H1 (cell line): Measurements from ENCODE around the gene OLA1. TPM values are rescaled to one million over a fixed set of nuclear protein-coding genes. Genes with fewer than 3 reads are reported as not detected.

Experiments
- CTCF ChIA-PET: fragments of 300-600 bp; sonication (Branson Sonifier 250); formaldehyde crosslinking; loops from one replicate; lab custom pipeline; 2021; ENCODE audit not compliant: partially characterized antibody; lab: Charles Lee
- POLR2A ChIA-PET: fragments of 300-600 bp; sonication (Branson Sonifier 250); formaldehyde crosslinking; loops from one replicate; lab custom pipeline; 2021; ENCODE audit warnings: inconsistent platforms; ENCODE audit not compliant: partially characterized antibody; lab: Charles Lee
- DNase-seq, 2 experiments: peaks; one replicate each; pipeline versions ENCODE4 v3.0.0 to v3.0.0-alpha.2; 2010 to 2022; ENCODE audit warnings: low spot score in 2 of 2, low read depth in 1 of 2, mixed read lengths in 1 of 2
- FAIRE-seq: peaks from 2 replicates; lab custom pipeline; 2011; peaks lifted over from hg19 to GRCh38; lab: Jason Lieb, UNC
- H2AFZ ChIP-seq: 2 replicates; pipeline ENCODE4 v1.8.1; 2012; ENCODE audit warnings: low read length, inconsistent platforms
- H2AK5ac ChIP-seq: 2 replicates; pipeline ENCODE4 v1.6.1; 2013; ENCODE audit warnings: low read depth, low read length
- H2BK120ac ChIP-seq: replicated peaks from 2 replicates; pipeline ENCODE3; 2013; ENCODE audit warnings: low read depth, low read length, inconsistent platforms
- H2BK12ac ChIP-seq: 2 replicates; pipeline ENCODE4 v1.6.1; 2013; ENCODE audit warnings: low read depth, low read length
- H2BK15ac ChIP-seq: 2 replicates; pipeline ENCODE4 v1.6.1; 2013; ENCODE audit warnings: low read length
- H2BK20ac ChIP-seq: 2 replicates; pipeline ENCODE4 v1.6.1; 2013; ENCODE audit warnings: low read length
- H2BK5ac ChIP-seq: 2 replicates; pipeline ENCODE4 v1.6.1; 2013; ENCODE audit warnings: low read depth, low read length
- H3K14ac ChIP-seq: 2 replicates; pipeline ENCODE4 v1.6.1; 2013; ENCODE audit warnings: inconsistent platforms; ENCODE audit not compliant: insufficient read length
- H3K18ac ChIP-seq: 2 replicates; pipeline ENCODE4 v1.6.1; 2013; ENCODE audit warnings: low read length; ENCODE audit errors: extremely low read depth
- H3K23ac ChIP-seq: 2 replicates; pipeline ENCODE4 v1.6.1; 2013; ENCODE audit warnings: inconsistent platforms; ENCODE audit not compliant: insufficient read length
- H3K23me2 ChIP-seq: 2 replicates; pipeline ENCODE4 v1.6.1; 2013; ENCODE audit warnings: low read depth, low read length
- H3K27ac ChIP-seq: 2 replicates; pipeline ENCODE4 v1.6.1; 2011; ENCODE audit warnings: low read depth, low read length, inconsistent platforms
- H3K27me3 ChIP-seq, 4 experiments: replicated peaks in 1 of 4; 1 replicate in 1 of 4; 2 replicates in 3 of 4; pipeline versions ENCODE4 v1.6.1 to v1.8.1; 2011 to 2013; ENCODE audit warnings: low read length in 3 of 4, mild to moderate bottlenecking in 3 of 4, inconsistent platforms in 2 of 4, mixed read lengths in 2 of 4, moderate library complexity in 1 of 4; ENCODE audit not compliant: control insufficient read depth in 3 of 4, insufficient read depth in 3 of 4; ENCODE audit errors: extremely low read depth in 1 of 4
- H3K36me3 ChIP-seq, 4 experiments: 2 replicates each; pipeline versions ENCODE4 v1.6.1 to v1.8.1; 2011 to 2013; ENCODE audit warnings: mild to moderate bottlenecking in 4 of 4, low read length in 3 of 4, moderate library complexity in 2 of 4, control low read depth in 1 of 4, inconsistent platforms in 1 of 4; ENCODE audit not compliant: insufficient read depth in 4 of 4, control insufficient read depth in 2 of 4
- H3K4ac ChIP-seq: replicated peaks from 2 replicates; pipeline ENCODE3; 2013; ENCODE audit warnings: low read length, low read depth, mixed read lengths, inconsistent platforms; ENCODE audit not compliant: insufficient read length
- H3K4me1 ChIP-seq, 4 experiments: replicated peaks in 1 of 4; 1 replicate in 1 of 4; 2 replicates in 3 of 4; pipeline versions ENCODE4 v1.6.1 to v1.8.1; 2011 to 2013; ENCODE audit warnings: low read length in 3 of 4, inconsistent platforms in 2 of 4, mixed read lengths in 1 of 4; ENCODE audit not compliant: insufficient read depth in 4 of 4, control insufficient read depth in 3 of 4
- H3K4me2 ChIP-seq, 2 experiments: 2 replicates each; pipeline versions ENCODE4 v1.6.1 to v1.8.1; 2011 to 2013; ENCODE audit warnings: low read depth in 2 of 2, low read length in 2 of 2, control low read depth in 1 of 2, inconsistent platforms in 1 of 2, mild to moderate bottlenecking in 1 of 2; ENCODE audit not compliant: insufficient read depth in 1 of 2
- H3K4me3 ChIP-seq, 4 experiments: fragments of 200-600, 300-600 bp in 1 of 4; sonication (generic), shearing (Covaris generic), sonication (Bioruptor Twin) in 1 of 4; 2 replicates each; pipeline versions ENCODE4 v1.5.1 to v1.8.1; 2011 to 2016; ENCODE audit warnings: low read length in 4 of 4, low read depth in 3 of 4, control low read depth in 2 of 4, inconsistent platforms in 2 of 4, mild to moderate bottlenecking in 2 of 4, mixed read lengths in 1 of 4, moderate library complexity in 1 of 4; ENCODE audit not compliant: insufficient read depth in 2 of 4; ENCODE audit errors: extremely low read depth in 1 of 4
- H3K56ac ChIP-seq: replicated peaks from 2 replicates; pipeline ENCODE3; 2013; ENCODE audit warnings: low read depth, mild to moderate bottlenecking, mixed read lengths, low read length, inconsistent platforms; ENCODE audit not compliant: insufficient read length
- H3K79me1 ChIP-seq: 2 replicates; pipeline ENCODE4 v1.6.1; 2013; ENCODE audit warnings: low read depth, low read length, control low read depth
- H3K79me2 ChIP-seq, 2 experiments: 2 replicates each; pipeline versions ENCODE4 v1.6.1 to v1.8.1; 2012 to 2013; ENCODE audit warnings: low read length in 2 of 2, mild to moderate bottlenecking in 2 of 2, inconsistent platforms in 1 of 2; ENCODE audit not compliant: insufficient read depth in 2 of 2, control insufficient read depth in 1 of 2
- H3K9ac ChIP-seq, 4 experiments: replicated peaks in 1 of 4; 1 replicate in 1 of 4; 2 replicates in 3 of 4; pipeline versions ENCODE4 v1.6.1 to v1.8.1; 2011 to 2013; ENCODE audit warnings: low read depth in 3 of 4, low read length in 3 of 4, control low read depth in 2 of 4, mild to moderate bottlenecking in 2 of 4, moderate library complexity in 2 of 4, inconsistent platforms in 1 of 4; ENCODE audit errors: extremely low read depth in 1 of 4
- H3K9me3 ChIP-seq, 2 experiments: 2 replicates each; pipeline versions ENCODE4 v1.6.1 to v1.8.1; 2012 to 2013; ENCODE audit warnings: mild to moderate bottlenecking in 2 of 2, moderate library complexity in 2 of 2, control low read depth in 1 of 2, inconsistent platforms in 1 of 2, low read depth in 1 of 2, low read length in 1 of 2, mixed read lengths in 1 of 2; ENCODE audit not compliant: insufficient read depth in 2 of 2
- H4K20me1 ChIP-seq, 2 experiments: replicated peaks in 1 of 2; 2 replicates each; pipeline versions ENCODE3 to v1.8.1; 2011 to 2013; ENCODE audit warnings: inconsistent platforms in 2 of 2, low read length in 2 of 2, mild to moderate bottlenecking in 1 of 2; ENCODE audit not compliant: insufficient read depth in 2 of 2, control insufficient read depth in 1 of 2
- H4K5ac ChIP-seq: 2 replicates; pipeline ENCODE4 v1.6.1; 2013; ENCODE audit warnings: low read length, low read depth, mixed read lengths, inconsistent platforms; ENCODE audit not compliant: insufficient read length
- H4K8ac ChIP-seq: 2 replicates; pipeline ENCODE4 v1.8.0; 2013; ENCODE audit warnings: mild to moderate bottlenecking, moderate library complexity, low read length, inconsistent platforms; ENCODE audit not compliant: insufficient read depth; ENCODE audit errors: extremely low read depth
- H4K91ac ChIP-seq: replicated peaks from 2 replicates; pipeline ENCODE3; 2013; ENCODE audit warnings: low read length, mixed read lengths, inconsistent platforms; ENCODE audit not compliant: insufficient read length
- CHD1 ChIP-seq: IDR thresholded peaks from 2 replicates; pipeline ENCODE4 v1.6.1; 2012; ENCODE audit warnings: low read depth, low read length, improper control_type of control experiment
- FOSL1 ChIP-seq: IDR thresholded peaks from 2 replicates; pipeline ENCODE4 v1.6.1; 2011; ENCODE audit warnings: mild to moderate bottlenecking, low read depth, low read length, moderate library complexity; ENCODE audit not compliant: insufficient read depth
- GABPA ChIP-seq: IDR thresholded peaks from 2 replicates; pipeline ENCODE4 v1.6.1; 2011; ENCODE audit warnings: mild to moderate bottlenecking, low read length, moderate library complexity, borderline replicate concordance; ENCODE audit not compliant: insufficient read depth
- HDAC6 ChIP-seq: IDR thresholded peaks from one replicate; pipeline ENCODE4 v1.7.1; 2012; ENCODE audit warnings: low read depth, mild to moderate bottlenecking, inconsistent platforms, low read length, moderate library complexity
- JUN ChIP-seq: IDR thresholded peaks from 2 replicates; pipeline ENCODE4 v1.6.1; 2011; ENCODE audit warnings: low read depth, mild to moderate bottlenecking, improper control_type of control experiment, low read length
- RBBP5 ChIP-seq: IDR thresholded peaks from 2 replicates; pipeline ENCODE4 v1.7.1; 2012; ENCODE audit warnings: low read depth, mild to moderate bottlenecking, inconsistent platforms, low read length, moderate library complexity, borderline replicate concordance
- SIX5 ChIP-seq: IDR thresholded peaks from 2 replicates; pipeline ENCODE4 v1.6.1; 2011; ENCODE audit warnings: mild to moderate bottlenecking, low read depth, low read length
- SP1 ChIP-seq: IDR thresholded peaks from 2 replicates; pipeline ENCODE4 v1.6.1; 2011; ENCODE audit warnings: low read depth, low read length
- SP2 ChIP-seq: IDR thresholded peaks from 2 replicates; pipeline ENCODE4 v1.6.1; 2012; ENCODE audit warnings: mild to moderate bottlenecking, low read length, inconsistent platforms
- SRF ChIP-seq: IDR thresholded peaks from 2 replicates; pipeline ENCODE4 v1.6.1; 2011; ENCODE audit warnings: mild to moderate bottlenecking, low read depth, low read length, moderate library complexity
- TEAD4 ChIP-seq: IDR thresholded peaks from 2 replicates; pipeline ENCODE4 v1.6.1; 2012; ENCODE audit warnings: low read depth, low read length, inconsistent platforms, mixed read lengths
- WGBS, 2 experiments: shearing (Covaris generic) in 1 of 2; methylation state at CpG; one replicate each; pipeline versions ENCODE4 v1.1.6 to v1.1.7; 2013 to 2015; ENCODE audit warnings: low lambda C conversion rate in 2 of 2, mixed read lengths in 2 of 2, inconsistent platforms in 1 of 2, low coverage in 1 of 2, missing lambda C conversion rate in 1 of 2; ENCODE audit not compliant: insufficient replicate concordance in 2 of 2, insufficient coverage in 1 of 2, insufficient read length in 1 of 2; ENCODE audit errors: extremely low coverage in 1 of 2, missing lambda C conversion rate in 1 of 2; 5-methylcytosine and 5-hydroxymethylcytosine counted together
- polyA plus RNA-seq, 7 experiments: library from polyadenylated mRNA; depleted of rRNA in 3 of 7; stranded (reverse) in 5 of 7; unstranded in 2 of 7; fragments of >200 nt in 5 of 7; fragments of 200-250 nt in 2 of 7; gene quantifications; 1 replicate in 5 of 7; 2 replicates in 1 of 7; 4 replicates in 1 of 7; pipeline versions ENCODE4 v1.2.1 to v1.2.3, GENCODE V29; 2011 to 2013; ENCODE audit warnings: missing spikeins in 2 of 7, mixed read lengths in 2 of 7
- total RNA-seq: library from RNA; stranded (reverse); fragmentation: NEBNext Ultra II Directional; extraction: Animal tissue kit (Norgen Biotek cat#: 25700); gene quantifications from 2 replicates; pipeline ENCODE4 v1.2.1, GENCODE V29; 2021

Gene OLA1
- total and polyA plus RNA-seq, 2 of the 8 experiments (the other 6 are each of a cell fraction or from before 2014, with no cell fraction given) = 39.3 to 158 TPM

- TF ChIP-seq SIX5 (no peak), FOSL1 (no peak), HDAC6 (no peak), RBBP5 (no peak), SRF (no peak), CHD1 (no peak), SP2 (no peak), SP1 (no peak), GABPA (no peak), JUN (no peak), TEAD4 (no peak)
- H3K27ac ChIP-seq = no peak overlapping the region
- no peak overlapping the region for H3K4me2 ChIP-seq
- H3K9me3 ChIP-seq = peaks cover 0 to 11% of the 10 kb centered on the region in 2 experiments; a peak in 3 of 4 replicates
- no peak overlapping the region for H3K18ac ChIP-seq
- peaks cover 0 to 25% of the 10 kb centered on the region in 2 experiments; a peak in 2 of 4 replicates for H3K79me2 ChIP-seq
- no peak overlapping the region for H4K5ac ChIP-seq
- ChIA-PET CTCF (interaction anchor here (0.9 to 1.1 kb wide), 2 partner anchors 14 to 146 kb away, joined by 3 read pairs; no protein-coding TSS in a partner anchor), POLR2A (no interaction called here)
- peaks cover 0 to 8% (median 1%) of the 10 kb centered on the region in 4 experiments; a peak in 3 of 8 replicates for H3K36me3 ChIP-seq
- peaks cover 0 to 2% (median 0%) of the 10 kb centered on the region in 4 experiments; a peak in 1 of 7 replicates for H3K4me1 ChIP-seq
- no peaks in the 10 kb centered on the region for H3K27me3 ChIP-seq
- H2BK15ac ChIP-seq = no peak overlapping the region
- no peak overlapping the region for H2BK120ac ChIP-seq
- H3K4ac ChIP-seq = no peak overlapping the region
- WGBS, 2 experiments = 93% methylated on average over 23 of the region's 23 CpGs; no CpG with 5 or more reads in 1 of the 2 experiments
- H4K91ac ChIP-seq = no peak overlapping the region
- H2BK5ac ChIP-seq = no peak overlapping the region
- no peak overlapping the region for H2BK20ac ChIP-seq
- H3K9ac ChIP-seq = no peak overlapping the region
- no peak overlapping the region for H3K4me3 ChIP-seq
- FAIRE-seq (no peak), DNase-seq (no peak)
- H3K23me2 ChIP-seq = no peaks in the 10 kb centered on the region
- H4K20me1 ChIP-seq = no peaks in the 10 kb centered on the region
- H3K79me1 ChIP-seq = no peaks in the 10 kb centered on the region; the same call in 1 of the 2 replicates
- H4K8ac ChIP-seq = no peak overlapping the region; the same call in 1 of the 2 replicates
- no peak overlapping the region for H3K14ac ChIP-seq
- no peak overlapping the region for H2BK12ac ChIP-seq
- H3K56ac ChIP-seq = no peak overlapping the region
- no peak overlapping the region for H2AK5ac ChIP-seq
- no peak overlapping the region for H3K23ac ChIP-seq
- no peak overlapping the region for H2AFZ ChIP-seq
These were observed 76.5 kb downstream of the OLA1 start for GRCh38 chr2:174171686-174172445.
